ENCODE measurements around the gene BABAM2.
A peak's percentile ranks its signal among the peaks of the same experiment; 100 is the strongest.
"Not testable (repeated sequence)": the region's sequence is repeated elsewhere in the genome, so short reads cannot be mapped to it uniquely, and the experiment has no call there.

BABAM2 gene

GRCh38 chr2:27946530-27947060 lies 56.1 kb downstream of the BABAM2 start:
- no peak for DNase-seq (ENCODE audit: low read depth)

GRCh38 chr2:27952070-27952469 lies 61.5 kb downstream of the BABAM2 start:
- DNase-seq (ENCODE audit: low read depth), result no peak

DNA sequence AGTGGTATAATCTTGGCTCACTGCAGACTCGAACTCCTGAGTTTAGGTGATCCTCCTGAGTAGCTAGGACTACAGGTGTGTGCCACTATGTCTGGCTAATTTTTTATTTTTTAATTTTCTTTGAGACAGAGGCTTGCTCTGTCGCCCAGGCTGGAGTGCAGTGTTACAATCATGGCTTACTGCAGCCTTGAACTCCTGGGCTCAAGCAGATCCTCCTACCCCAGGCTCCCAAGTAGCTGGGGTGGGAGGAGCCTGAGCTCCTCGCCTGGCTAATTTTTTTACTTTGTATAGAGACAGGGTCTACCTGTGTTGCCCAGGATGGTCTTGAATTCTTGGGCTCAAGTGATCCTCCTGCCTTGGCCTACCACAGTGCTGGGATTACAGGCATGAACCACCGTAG lies 62.5 kb downstream of the BABAM2 start:
- no peak for DNase-seq (ENCODE audit: low read depth)

- no peak for DNase-seq (ENCODE audit: low read depth)
Measured at GRCh38 chr2:27954221-27954673, 63.7 kb downstream of the BABAM2 start.

DNA sequence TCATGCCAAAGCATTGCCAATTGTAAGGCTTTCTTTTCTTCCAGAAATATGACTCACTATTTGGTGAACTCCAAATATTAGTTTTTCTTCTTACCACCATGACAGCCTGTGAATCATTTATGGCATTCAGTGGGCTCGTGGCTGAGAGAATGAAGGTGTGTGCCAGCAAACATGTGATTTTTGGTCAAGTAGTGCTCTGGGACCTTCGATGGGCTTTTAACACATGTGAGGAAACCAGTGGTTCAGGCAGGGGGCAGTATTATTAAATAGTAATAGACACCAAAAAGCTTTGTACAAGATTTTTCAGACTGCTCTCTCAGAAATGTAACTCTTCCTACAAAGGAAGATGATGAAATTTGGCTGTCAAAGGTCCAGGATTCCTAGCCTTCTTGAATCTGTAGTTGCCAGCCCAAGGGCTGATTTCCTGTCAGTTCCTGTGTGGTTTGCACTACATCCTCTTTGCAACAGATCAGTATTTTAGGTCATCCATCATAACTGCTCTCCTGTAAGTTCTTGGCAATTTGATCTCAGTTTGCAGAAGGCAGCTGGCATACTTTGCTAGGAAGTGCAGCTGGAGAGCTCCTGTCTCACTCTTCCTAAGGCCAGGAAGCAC lies 64.3 kb downstream of the BABAM2 start:
- DNase-seq (ENCODE audit: low read depth), result peak; percentile 94

GRCh38 chr2:27955384-27956161 lies 65.0 kb downstream of the BABAM2 start:
- DNase-seq (ENCODE audit: low read depth), result no peak

- peak; percentile 69 for DNase-seq (ENCODE audit: low read depth)
Measured at GRCh38 chr2:27956888-27957287, 66.4 kb downstream of the BABAM2 start.

DNA sequence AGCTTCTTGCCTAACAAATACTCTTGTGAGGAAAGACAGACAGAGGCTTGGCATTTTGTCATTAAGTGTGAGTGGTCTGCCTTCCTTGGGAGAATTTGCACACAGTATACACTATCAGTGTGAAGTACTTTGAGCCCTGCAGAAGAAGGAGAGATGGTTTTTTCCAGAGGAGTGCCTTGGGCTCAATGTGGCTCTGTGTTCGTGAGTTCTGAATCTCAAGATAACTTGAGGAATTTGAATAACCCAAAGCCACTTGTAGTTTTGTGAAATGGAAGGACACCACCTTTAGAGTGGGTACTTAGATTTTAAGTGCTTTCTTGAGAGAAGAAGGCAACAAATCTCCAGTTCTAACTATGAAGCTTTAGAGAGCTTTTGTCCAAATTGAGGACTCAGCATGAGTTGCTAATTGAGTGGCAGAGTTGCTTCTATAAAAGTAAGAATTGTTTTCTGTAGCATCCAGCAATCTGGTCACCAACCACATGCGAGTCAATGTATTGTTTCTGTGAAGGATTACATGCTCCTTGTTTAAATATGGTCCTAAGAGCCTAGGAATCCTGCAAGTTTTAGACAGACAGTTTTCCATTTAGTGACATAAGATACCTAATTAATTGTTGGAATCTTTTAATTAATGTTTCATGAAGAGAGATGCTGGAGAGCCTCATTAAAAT lies 68.3 kb downstream of the BABAM2 start:
- no peak for DNase-seq (ENCODE audit: low read depth)

- DNase-seq (ENCODE audit: low read depth), result no peak
Measured at GRCh38 chr2:27959496-27959895, 69.0 kb downstream of the BABAM2 start.

DNA sequence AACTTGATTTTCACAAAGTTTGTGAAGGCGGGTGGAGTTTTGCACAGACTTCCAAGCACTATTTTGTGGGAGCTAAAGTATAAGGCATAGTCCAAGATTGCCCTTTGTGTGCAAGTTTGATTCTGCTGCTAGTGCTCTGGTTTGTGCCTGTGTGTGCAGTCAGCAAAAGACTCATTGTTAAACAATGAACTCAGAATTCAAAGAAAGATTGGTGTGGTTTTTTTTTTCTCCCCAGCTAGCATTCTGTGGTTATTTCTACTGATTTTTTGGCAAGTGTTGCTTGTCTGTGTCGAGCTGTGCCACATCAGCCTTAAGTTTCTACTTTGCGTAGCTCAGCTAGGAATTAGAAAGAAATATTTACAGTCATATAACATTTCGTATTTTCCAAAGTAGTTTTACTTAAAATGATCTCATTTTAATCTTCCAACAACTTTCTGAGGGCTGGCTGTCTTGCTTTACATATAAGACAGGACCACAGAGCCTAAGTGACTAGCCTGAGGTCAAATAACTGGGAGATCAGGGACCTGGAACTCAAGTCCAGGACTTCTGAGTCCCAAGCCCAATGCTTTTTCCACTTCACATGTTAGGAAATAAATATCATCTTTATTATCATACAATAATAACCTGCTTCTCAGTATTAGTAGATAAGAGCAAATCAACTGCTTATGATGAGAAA lies 69.8 kb downstream of the BABAM2 start:
- peak; percentile 89 for DNase-seq (ENCODE audit: low read depth)

GRCh38 chr2:27962006-27962405 lies 71.5 kb downstream of the BABAM2 start:
- DNase-seq (ENCODE audit: low read depth), result no peak

DNA sequence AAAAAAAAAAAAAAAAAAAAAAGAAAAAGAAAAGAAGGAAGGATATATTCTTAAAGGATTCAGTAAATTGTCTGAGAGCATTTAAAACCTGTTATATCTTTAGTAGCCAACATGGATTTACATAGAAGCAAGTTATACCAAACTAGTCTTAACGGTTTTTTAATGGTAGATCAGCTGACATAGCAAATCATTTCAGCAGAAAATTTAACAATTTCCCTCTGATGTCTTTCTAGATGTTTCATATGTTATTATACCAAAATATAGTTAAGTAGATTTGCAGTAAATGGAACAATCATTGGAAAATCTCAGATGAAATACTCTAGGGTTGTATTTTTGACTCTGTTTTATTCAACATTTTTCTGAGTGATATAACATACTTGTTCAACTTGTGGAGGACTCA lies 72.9 kb downstream of the BABAM2 start:
- DNase-seq (ENCODE audit: low read depth), result no peak

GRCh38 chr2:27964067-27964466 lies 73.5 kb downstream of the BABAM2 start:
- DNase-seq (ENCODE audit: low read depth), result no peak

- no peak for DNase-seq (ENCODE audit: low read depth)
Measured at GRCh38 chr2:27965841-27966240, 75.3 kb downstream of the BABAM2 start.

DNA sequence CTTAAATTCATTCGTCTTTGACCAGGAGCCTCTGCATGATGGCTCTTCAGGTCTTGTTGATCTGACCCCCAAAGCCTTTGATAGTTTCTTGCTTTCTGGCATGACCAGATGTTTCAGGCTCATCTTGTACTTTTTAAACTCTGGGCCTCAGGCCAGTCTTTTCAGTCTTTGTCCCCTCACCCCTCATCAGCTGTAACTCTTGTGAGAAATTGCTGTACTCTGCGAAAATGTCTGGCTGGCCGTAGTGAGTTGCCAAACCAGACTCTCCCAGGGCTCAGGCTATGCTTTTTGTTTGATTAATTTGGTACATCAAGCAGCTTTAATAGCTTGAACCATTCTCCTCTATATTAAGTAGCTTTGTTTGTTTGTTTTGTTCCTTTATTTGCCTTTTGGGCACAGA lies 75.9 kb downstream of the BABAM2 start:
- no peak for DNase-seq (ENCODE audit: low read depth)

GRCh38 chr2:27967076-27967475 lies 76.5 kb downstream of the BABAM2 start:
- DNase-seq (ENCODE audit: low read depth), result no peak

DNA sequence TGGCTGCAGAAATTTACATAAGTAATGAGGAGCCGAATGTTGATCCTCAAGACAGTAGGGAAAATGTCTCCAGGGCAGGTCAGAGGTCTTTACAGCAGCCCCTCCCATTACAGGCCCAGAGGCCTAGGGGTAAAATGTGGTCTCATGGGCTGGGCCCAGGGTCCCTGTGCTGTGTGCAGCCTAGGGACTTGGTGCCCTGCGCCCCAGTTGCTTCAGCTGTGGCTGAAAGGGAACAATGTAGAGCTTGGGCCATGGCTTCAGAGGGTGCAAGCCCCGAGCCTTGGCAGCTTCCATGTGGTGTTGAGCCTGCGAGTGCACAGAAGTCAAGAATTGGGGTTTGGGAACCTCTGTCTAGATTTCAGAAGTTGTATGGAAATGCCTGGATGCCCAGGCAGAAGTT lies 77.5 kb downstream of the BABAM2 start:
- DNase-seq (ENCODE audit: low read depth), result not testable (repeated sequence)

DNA sequence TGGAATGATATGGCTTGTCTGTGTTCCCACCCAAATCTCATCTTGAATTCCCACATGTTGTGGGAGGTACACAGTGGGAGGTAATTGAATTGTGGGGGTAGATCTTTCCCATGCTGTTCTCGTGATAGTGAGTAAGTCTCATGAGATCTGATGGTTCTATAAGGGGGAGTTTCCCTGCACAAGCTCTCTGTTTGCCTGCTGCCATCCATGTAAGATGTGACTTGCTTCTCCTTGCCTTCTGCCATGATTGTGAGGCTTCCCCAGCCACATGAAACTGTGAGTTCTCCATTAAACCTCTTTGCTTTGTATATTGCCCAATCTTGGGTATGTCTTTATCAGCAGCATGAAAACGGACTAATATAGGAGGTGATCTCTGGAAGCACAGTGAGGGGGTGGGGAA lies 78.4 kb downstream of the BABAM2 start:
- DNase-seq (ENCODE audit: low read depth), result not testable (repeated sequence)

DNA sequence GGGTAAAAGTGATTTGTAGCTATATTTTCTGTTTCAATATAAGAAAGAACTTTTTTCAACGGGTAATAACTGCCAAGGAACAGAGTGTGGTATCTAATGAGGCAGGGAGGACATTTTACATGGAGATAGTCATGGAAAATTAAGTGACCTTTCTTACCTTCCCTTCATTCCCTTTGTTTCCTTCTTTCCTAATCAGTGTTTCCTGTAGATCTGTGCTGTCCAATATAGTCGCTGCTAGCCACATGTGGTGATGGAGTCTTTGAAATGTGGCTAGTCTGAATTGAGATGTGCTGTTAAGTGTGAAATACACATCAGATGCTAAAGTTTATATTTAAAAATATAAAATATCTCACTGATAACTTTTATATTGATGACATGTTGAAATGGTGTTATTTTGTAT lies 81.8 kb downstream of the BABAM2 start:
- DNase-seq (ENCODE audit: low read depth), result no peak

- DNase-seq (ENCODE audit: low read depth), result no peak
Measured at GRCh38 chr2:27973592-27973991, 83.1 kb downstream of the BABAM2 start.

DNA sequence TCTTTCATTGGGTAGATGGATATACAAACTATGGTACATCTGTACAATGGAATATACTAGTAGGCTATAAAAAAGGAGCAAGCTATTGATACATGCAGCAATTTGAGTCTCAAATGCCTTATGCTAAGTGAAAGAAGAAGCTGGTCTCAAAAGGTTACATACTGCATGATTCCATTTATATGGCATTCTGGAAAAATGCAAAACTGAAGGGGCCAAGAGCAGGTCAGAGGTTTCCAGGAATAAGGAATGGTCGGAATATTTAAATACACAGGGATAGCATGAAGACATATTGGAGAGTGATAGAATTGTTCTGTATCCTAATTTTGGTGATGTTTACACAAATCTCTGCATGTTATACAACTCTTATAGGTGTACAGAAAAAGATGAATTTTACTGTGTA lies 85.8 kb downstream of the BABAM2 start:
- no peak for DNase-seq (ENCODE audit: low read depth)

DNA sequence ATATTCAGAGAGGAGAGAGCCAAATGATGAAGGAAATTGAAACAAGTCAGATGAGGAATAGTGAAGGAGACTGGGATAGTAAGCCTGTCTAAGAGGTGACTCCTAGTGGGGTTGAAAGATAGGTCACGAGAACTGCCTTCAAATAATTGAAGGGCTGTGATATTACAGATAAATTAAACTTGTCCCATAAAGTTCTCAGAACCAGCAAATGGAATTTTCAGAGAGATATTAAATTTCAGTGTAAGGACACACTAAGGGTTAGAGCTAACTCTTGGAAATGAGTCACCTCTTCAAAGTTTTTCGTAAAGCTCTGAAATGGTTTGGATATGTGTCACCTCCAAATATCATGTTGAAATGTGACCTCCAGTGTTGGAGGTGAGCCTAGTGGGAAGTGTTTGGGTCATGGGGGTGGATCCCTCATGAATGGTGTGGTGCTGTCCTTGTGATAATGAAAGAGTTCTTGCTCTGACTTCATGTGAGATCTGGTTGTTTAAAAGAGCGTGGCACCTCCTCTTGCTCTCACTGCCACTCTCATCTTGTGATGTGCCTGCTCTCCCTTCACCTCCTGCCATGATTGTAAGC lies 87.3 kb downstream of the BABAM2 start:
- peak; percentile 95 for DNase-seq (ENCODE audit: low read depth)
